Measurements from ENCODE around the gene ITGB1BP1. TPM values are rescaled to one million over a fixed set of nuclear protein-coding genes. Genes with fewer than 3 reads are reported as not detected.

Gene ITGB1BP1
- polyA plus RNA-seq, 1 of the 3 experiments (the other 2 are of a cell fraction), result 56.6 TPM

DNA sequence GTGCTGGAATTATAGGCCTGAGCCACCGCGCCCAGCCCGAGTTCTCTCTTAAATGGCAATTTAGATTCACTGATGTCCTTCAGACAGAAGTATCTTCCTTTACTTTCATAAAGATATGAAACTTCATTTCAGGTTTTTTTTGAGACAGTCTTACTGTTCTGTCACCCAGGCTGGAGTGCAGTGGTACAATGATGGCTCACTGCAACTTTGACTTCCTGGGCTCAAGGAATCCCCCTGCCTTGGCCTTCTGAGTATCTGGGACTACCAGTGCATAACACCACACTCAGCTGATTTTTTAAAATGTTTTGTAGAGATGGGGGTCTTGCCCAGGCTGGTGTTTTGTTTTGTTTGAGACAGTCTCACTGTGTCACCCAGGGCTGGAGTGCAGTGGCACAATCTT lies 13.2 kb downstream of the ITGB1BP1 start:
- H3F3A ChIP-seq (replicated peaks; ENCODE audit: insufficient read depth), result peaks cover 39% of the 10 kb centered on the region
- H3K4me2 ChIP-seq, result no peak overlapping the region
- WGBS (ENCODE audit: low lambda C conversion rate), result 97% methylated on average over 3 of the region's 3 CpGs
- H3K27me3 ChIP-seq (ENCODE audit: insufficient read depth), result no peaks in the 10 kb centered on the region
- no peak overlapping the region for H3K4me3 ChIP-seq (ENCODE audit: low read depth in 2 of 2, low read length in 1 of 2)
- H2AFZ ChIP-seq (ENCODE audit: low read depth), result no peak overlapping the region
- ChIA-PET CTCF (no interaction called here), POLR2A (no interaction called here)
- no peaks in the 10 kb centered on the region; a peak in 2 of 4 replicates for H3K4me1 ChIP-seq (ENCODE audit: control insufficient read depth in 1 of 2, insufficient read depth in 2 of 2, low read depth in 1 of 2, low read length in 1 of 2)
- no peak overlapping the region for H3K9ac ChIP-seq
- H4K20me1 ChIP-seq (ENCODE audit: insufficient read depth), result no peaks in the 10 kb centered on the region; the same call in 1 of the 2 replicates
- DNase-seq, result no peak
- H3K27ac ChIP-seq (ENCODE audit: low read depth in 2 of 2, low read length in 1 of 2), result no peak overlapping the region
- TF ChIP-seq GABPA (IDR thresholded peaks at IDR 0.05; ENCODE audit: low read depth), result no peak
- TF ChIP-seq SIN3A (IDR thresholded peaks at IDR 0.05; ENCODE audit: borderline replicate concordance, low read depth, low read length), result no peak
- no peak for TF ChIP-seq TAF1 (IDR thresholded peaks at IDR 0.05; ENCODE audit: borderline replicate concordance, low read depth, low read length)
- TF ChIP-seq TCF12 (IDR thresholded peaks at IDR 0.05), result no peak
- TF ChIP-seq, protein P1, sequence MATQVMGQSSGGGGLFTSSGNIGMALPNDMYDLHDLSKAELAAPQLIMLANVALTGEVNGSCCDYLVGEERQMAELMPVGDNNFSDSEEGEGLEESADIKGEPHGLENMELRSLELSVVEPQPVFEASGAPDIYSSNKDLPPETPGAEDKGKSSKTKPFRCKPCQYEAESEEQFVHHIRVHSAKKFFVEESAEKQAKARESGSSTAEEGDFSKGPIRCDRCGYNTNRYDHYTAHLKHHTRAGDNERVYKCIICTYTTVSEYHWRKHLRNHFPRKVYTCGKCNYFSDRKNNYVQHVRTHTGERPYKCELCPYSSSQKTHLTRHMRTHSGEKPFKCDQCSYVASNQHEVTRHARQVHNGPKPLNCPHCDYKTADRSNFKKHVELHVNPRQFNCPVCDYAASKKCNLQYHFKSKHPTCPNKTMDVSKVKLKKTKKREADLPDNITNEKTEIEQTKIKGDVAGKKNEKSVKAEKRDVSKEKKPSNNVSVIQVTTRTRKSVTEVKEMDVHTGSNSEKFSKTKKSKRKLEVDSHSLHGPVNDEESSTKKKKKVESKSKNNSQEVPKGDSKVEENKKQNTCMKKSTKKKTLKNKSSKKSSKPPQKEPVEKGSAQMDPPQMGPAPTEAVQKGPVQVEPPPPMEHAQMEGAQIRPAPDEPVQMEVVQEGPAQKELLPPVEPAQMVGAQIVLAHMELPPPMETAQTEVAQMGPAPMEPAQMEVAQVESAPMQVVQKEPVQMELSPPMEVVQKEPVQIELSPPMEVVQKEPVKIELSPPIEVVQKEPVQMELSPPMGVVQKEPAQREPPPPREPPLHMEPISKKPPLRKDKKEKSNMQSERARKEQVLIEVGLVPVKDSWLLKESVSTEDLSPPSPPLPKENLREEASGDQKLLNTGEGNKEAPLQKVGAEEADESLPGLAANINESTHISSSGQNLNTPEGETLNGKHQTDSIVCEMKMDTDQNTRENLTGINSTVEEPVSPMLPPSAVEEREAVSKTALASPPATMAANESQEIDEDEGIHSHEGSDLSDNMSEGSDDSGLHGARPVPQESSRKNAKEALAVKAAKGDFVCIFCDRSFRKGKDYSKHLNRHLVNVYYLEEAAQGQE (IDR thresholded peaks at IDR 0.05; ENCODE audit: low read depth, low read length), result no peak
- TF ChIP-seq GATA2 (CRISPR knock-in tag; IDR thresholded peaks at IDR 0.05), result no peak
- TF ChIP-seq EZH2phosphoT487 (IDR thresholded peaks at IDR 0.05; ENCODE audit: borderline replicate concordance, low read depth), result no peak
- no peak for TF ChIP-seq EP300 (IDR thresholded peaks at IDR 0.05; ENCODE audit: borderline replicate concordance in 1 of 2, low read depth in 1 of 2, low read length in 1 of 2)
- TF ChIP-seq NFIC (IDR thresholded peaks at IDR 0.05; ENCODE audit: borderline replicate concordance), result no peak
- no peaks in the 10 kb centered on the region for H3K9me2 ChIP-seq
- no peaks in the 10 kb centered on the region for H3K9me3 ChIP-seq
- peaks cover 28% of the 10 kb centered on the region for H3K79me2 ChIP-seq (ENCODE audit: insufficient read depth)
- H3K36me3 ChIP-seq (replicated peaks in 1 of 2; ENCODE audit: control insufficient read depth in 1 of 2, insufficient read depth in 2 of 2, low read length in 1 of 2), result peaks cover 45 to 51% of the 10 kb centered on the region in 2 experiments

DNA sequence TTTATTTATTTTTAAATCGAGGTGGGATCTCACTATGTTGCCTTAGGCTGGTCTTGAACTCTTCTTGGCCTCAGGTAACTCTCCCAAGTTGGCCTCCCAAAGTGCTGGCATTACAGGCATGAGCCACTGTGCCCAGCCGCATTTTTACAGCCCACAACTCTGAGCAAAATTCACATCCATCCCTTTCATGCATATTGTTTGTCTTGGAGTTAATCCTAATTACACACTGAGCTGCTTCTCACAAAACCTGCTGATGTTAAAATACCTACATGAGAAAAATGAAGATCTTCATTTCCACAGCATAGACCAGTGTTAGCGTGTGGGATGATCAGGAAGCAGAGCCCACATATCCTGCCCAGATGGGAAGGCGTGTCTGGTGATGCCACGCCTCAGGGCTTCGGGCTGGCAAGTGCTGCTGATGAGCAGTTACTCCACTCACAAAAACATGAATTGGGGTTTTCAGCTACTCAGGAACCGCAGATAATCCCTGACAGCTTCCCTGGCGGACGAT lies 14.6 kb downstream of the ITGB1BP1 start:
- ChIA-PET CTCF (interaction anchor here (0.7 to 1.1 kb wide), 3 partner anchors 38 to 269 kb away, joined by 3 to 5 read pairs (median 3); no protein-coding TSS in a partner anchor), POLR2A (interaction anchor here (1.4 kb wide), 1 partner anchor 14 kb away, joined by 4 read pairs; the partner anchor contains the start of gene ITGB1BP1)
- Histone ChIP-seq H3F3A (replicated peaks; ENCODE audit: insufficient read depth) (peaks cover 50% of the 10 kb centered on the region), H3K4me3 (ENCODE audit: low read depth in 2 of 2, low read length in 1 of 2) (no peak overlapping the region), H3K36me3 (replicated peaks in 1 of 2; ENCODE audit: control insufficient read depth in 1 of 2, insufficient read depth in 2 of 2, low read length in 1 of 2) (peaks cover 52 to 55% of the 10 kb centered on the region in 2 experiments), H3K27ac (ENCODE audit: low read depth in 2 of 2, low read length in 1 of 2) (no peak overlapping the region; a peak in 1 of 4 replicates), H3K9ac (no peak overlapping the region), H3K4me2 (no peak overlapping the region), H3K27me3 (ENCODE audit: insufficient read depth) (no peaks in the 10 kb centered on the region), H4K20me1 (ENCODE audit: insufficient read depth) (peaks cover 8% of the 10 kb centered on the region), H3K9me3 (no peaks in the 10 kb centered on the region), H3K4me1 (ENCODE audit: control insufficient read depth in 1 of 2, insufficient read depth in 2 of 2, low read depth in 1 of 2, low read length in 1 of 2) (peaks cover 0 to 3% of the 10 kb centered on the region in 2 experiments; a peak in 2 of 4 replicates), H3K9me2 (no peaks in the 10 kb centered on the region), H2AFZ (ENCODE audit: low read depth) (no peak overlapping the region), H3K79me2 (ENCODE audit: insufficient read depth) (peaks cover 14% of the 10 kb centered on the region; the same call in 1 of the 2 replicates)
- TF ChIP-seq, protein P2, sequence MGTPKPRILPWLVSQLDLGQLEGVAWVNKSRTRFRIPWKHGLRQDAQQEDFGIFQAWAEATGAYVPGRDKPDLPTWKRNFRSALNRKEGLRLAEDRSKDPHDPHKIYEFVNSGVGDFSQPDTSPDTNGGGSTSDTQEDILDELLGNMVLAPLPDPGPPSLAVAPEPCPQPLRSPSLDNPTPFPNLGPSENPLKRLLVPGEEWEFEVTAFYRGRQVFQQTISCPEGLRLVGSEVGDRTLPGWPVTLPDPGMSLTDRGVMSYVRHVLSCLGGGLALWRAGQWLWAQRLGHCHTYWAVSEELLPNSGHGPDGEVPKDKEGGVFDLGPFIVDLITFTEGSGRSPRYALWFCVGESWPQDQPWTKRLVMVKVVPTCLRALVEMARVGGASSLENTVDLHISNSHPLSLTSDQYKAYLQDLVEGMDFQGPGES (IDR thresholded peaks at IDR 0.05; ENCODE audit: low read depth, low read length), result no peak
- TF ChIP-seq, protein P3, sequence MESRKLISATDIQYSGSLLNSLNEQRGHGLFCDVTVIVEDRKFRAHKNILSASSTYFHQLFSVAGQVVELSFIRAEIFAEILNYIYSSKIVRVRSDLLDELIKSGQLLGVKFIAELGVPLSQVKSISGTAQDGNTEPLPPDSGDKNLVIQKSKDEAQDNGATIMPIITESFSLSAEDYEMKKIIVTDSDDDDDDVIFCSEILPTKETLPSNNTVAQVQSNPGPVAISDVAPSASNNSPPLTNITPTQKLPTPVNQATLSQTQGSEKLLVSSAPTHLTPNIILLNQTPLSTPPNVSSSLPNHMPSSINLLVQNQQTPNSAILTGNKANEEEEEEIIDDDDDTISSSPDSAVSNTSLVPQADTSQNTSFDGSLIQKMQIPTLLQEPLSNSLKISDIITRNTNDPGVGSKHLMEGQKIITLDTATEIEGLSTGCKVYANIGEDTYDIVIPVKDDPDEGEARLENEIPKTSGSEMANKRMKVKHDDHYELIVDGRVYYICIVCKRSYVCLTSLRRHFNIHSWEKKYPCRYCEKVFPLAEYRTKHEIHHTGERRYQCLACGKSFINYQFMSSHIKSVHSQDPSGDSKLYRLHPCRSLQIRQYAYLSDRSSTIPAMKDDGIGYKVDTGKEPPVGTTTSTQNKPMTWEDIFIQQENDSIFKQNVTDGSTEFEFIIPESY (IDR thresholded peaks at IDR 0.05; ENCODE audit: borderline replicate concordance, low read depth), result no peak
- TF ChIP-seq RAD21 (IDR thresholded peaks at IDR 0.05; ENCODE audit: low read length), result no peak
- TF ChIP-seq POLR2AphosphoS5 (IDR thresholded peaks at IDR 0.05; ENCODE audit: low read depth, low read length), result no peak
- no peak for TF ChIP-seq JUND (IDR thresholded peaks at IDR 0.05)
- TF ChIP-seq, protein P4, sequence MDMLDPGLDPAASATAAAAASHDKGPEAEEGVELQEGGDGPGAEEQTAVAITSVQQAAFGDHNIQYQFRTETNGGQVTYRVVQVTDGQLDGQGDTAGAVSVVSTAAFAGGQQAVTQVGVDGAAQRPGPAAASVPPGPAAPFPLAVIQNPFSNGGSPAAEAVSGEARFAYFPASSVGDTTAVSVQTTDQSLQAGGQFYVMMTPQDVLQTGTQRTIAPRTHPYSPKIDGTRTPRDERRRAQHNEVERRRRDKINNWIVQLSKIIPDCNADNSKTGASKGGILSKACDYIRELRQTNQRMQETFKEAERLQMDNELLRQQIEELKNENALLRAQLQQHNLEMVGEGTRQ (IDR thresholded peaks at IDR 0.05; ENCODE audit: borderline replicate concordance, low read depth, low read length), result no peak
- no peak for TF ChIP-seq YY1 (IDR thresholded peaks at IDR 0.05; ENCODE audit: low read depth)
- TF ChIP-seq, protein P5, sequence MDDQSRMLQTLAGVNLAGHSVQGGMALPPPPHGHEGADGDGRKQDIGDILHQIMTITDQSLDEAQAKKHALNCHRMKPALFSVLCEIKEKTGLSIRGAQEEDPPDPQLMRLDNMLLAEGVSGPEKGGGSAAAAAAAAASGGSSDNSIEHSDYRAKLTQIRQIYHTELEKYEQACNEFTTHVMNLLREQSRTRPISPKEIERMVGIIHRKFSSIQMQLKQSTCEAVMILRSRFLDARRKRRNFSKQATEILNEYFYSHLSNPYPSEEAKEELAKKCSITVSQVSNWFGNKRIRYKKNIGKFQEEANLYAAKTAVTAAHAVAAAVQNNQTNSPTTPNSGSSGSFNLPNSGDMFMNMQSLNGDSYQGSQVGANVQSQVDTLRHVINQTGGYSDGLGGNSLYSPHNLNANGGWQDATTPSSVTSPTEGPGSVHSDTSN (IDR thresholded peaks at IDR 0.05), result no peak
- no peak for TF ChIP-seq EZH2phosphoT487 (IDR thresholded peaks at IDR 0.05; ENCODE audit: borderline replicate concordance, low read depth)
- WGBS (ENCODE audit: low lambda C conversion rate), result 87% methylated on average over 9 of the region's 9 CpGs
- DNase-seq, result no peak

Data from SK-N-SH (cell line).